Muscle of leg (tissue), 11 donors: Measurements from ENCODE around the gene TUBB. TPM values are rescaled to one million over a fixed set of nuclear protein-coding genes. Genes with fewer than 3 reads are reported as not detected.

Experiments
- DNase-seq: peaks from one replicate; pipeline ENCODE4 v3.0.0; 2013
- H3K27ac ChIP-seq: one replicate; pipeline ENCODE4 v1.5.1; 2013; ENCODE audit warnings: mild to moderate bottlenecking, low read length, control low read depth
- H3K27me3 ChIP-seq: one replicate; pipeline ENCODE4 v1.6.1; 2013; ENCODE audit warnings: low read length; ENCODE audit not compliant: control insufficient read depth, insufficient read depth
- H3K36me3 ChIP-seq: one replicate; pipeline ENCODE4 v1.6.1; 2013; ENCODE audit warnings: low read length; ENCODE audit not compliant: control insufficient read depth, insufficient read depth
- H3K4me1 ChIP-seq: one replicate; pipeline ENCODE4 v1.6.1; 2013; ENCODE audit warnings: low read length; ENCODE audit not compliant: control insufficient read depth, insufficient read depth
- H3K4me3 ChIP-seq: one replicate; pipeline ENCODE4 v1.5.1; 2013; ENCODE audit warnings: low read length, control low read depth
- H3K9me3 ChIP-seq: replicated peaks from 2 replicates; pipeline ENCODE4 v1.6.1; 2013; ENCODE audit warnings: low read depth, low read length; ENCODE audit not compliant: control insufficient read depth
- WGBS: methylation state at CpG from one replicate; pipeline ENCODE4 v1.1.5; 2013; ENCODE audit warnings: missing lambda C conversion rate; ENCODE audit not compliant: insufficient coverage; 5-methylcytosine and 5-hydroxymethylcytosine counted together
- polyA plus RNA-seq, 8 donors: library from polyadenylated mRNA; unstranded; fragments of 120-200 nt; gene quantifications; one replicate each; pipeline versions ENCODE4 v1.2.1 to v1.2.3, GENCODE V29; 2013; ENCODE audit warnings: inconsistent platforms in 1 of 8, low replicate concordance in 1 of 8; ENCODE audit not compliant: insufficient read length in 8 of 8, insufficient read depth in 1 of 8
- total RNA-seq: library from RNA; stranded (reverse); fragments of 120-200 nt; gene quantifications from one replicate; pipeline ENCODE4 v1.2.4, GENCODE V29; 2013

The TUBB gene
- total and polyA plus RNA-seq, 9 donors: 403 to 1,098 (median 965) TPM

DNA sequence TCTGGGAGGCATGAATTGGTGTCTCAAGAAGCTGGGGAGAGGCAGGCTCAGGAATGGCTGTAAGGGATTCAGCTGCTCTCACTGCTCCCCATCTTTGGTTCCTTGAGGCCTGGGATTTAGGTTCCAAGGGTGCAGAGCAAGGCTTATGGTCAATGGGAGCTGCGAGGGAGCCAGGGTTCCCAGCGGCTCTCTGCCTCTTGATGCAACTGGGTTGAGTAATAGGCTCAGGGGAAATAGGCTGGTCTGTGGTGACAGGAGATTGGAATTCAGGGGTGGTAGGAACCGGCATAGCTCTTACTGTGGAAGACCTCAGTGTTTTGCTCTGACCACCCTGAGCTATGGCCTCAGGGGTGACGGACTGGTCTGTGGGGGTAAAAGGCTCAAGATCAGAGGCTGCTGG is 16.3 kb upstream of the TUBB start:
- Histone ChIP-seq H3K27ac (no peak overlapping the region), H3K9me3 (no peaks in the 10 kb centered on the region), H3K4me1 (no peaks in the 10 kb centered on the region), H3K4me3 (no peak overlapping the region), H3K36me3 (peaks cover 66% of the 10 kb centered on the region), H3K27me3 (no peaks in the 10 kb centered on the region)
- 95% methylated on average over 3 of the region's 4 CpGs for WGBS
- DNase-seq: no peak

DNA sequence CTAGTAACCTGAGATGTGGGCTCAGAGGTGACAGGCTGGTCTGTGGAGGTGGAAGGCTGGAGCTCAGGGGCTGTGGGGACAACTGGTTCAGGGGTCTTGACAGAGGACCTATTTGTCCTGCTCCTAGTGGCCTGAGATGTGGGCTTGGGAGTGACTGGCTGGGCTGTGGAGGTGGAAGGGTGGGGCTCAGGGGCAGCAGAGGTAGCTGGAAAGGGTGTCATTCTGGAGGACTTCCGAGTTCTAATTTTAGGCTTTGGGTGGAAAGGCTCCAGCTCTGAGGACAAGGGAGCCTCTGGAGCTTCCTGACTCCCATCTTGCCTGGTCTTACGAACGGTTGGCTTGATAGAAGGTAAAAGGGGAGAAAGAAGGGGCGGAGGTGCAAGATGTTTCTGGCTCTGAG is 14.5 kb upstream of the TUBB start:
- DNase-seq: no peak
- Histone ChIP-seq H3K4me3 (no peak overlapping the region), H3K4me1 (no peaks in the 10 kb centered on the region), H3K9me3 (no peaks in the 10 kb centered on the region), H3K27ac (no peak overlapping the region), H3K27me3 (no peaks in the 10 kb centered on the region), H3K36me3 (peaks cover 69% of the 10 kb centered on the region)
- 98% methylated on average over 4 of the region's 4 CpGs for WGBS

DNA sequence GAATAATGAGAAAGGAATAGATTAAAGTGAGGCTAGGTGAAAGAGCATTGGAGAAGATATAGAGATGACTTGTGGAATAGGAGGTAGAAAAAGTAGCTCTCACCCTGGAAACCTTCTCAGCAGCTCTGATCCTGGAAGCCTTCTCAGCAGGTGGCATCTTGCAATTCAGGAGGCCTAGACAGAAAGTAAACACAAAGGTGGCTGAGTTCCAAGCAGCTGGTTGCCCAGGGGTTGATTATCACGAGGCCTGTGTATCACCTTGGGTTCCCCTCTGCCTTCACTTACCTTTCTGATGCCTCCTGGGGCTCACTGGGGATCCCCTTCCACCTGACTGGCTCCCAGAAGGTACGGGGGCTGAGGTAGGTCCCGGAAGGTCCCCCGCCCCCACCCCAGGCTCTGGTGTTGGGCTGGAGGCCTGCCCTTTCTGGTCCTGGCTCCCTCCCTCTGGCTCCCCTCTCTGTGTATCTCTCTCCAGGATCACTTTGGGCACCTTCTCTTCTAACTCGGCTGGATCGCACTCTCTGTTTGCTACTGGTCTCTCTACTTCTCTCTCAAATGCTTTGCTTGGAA is 12.8 kb upstream of the TUBB start:
- Histone ChIP-seq H3K36me3 (peaks cover 83% of the 10 kb centered on the region), H3K27me3 (no peaks in the 10 kb centered on the region), H3K4me1 (no peaks in the 10 kb centered on the region), H3K4me3 (no peak overlapping the region), H3K9me3 (no peaks in the 10 kb centered on the region), H3K27ac (no peak overlapping the region)
- WGBS: 83% methylated on average over 6 of the region's 6 CpGs
- DNase-seq: no peak

DNA sequence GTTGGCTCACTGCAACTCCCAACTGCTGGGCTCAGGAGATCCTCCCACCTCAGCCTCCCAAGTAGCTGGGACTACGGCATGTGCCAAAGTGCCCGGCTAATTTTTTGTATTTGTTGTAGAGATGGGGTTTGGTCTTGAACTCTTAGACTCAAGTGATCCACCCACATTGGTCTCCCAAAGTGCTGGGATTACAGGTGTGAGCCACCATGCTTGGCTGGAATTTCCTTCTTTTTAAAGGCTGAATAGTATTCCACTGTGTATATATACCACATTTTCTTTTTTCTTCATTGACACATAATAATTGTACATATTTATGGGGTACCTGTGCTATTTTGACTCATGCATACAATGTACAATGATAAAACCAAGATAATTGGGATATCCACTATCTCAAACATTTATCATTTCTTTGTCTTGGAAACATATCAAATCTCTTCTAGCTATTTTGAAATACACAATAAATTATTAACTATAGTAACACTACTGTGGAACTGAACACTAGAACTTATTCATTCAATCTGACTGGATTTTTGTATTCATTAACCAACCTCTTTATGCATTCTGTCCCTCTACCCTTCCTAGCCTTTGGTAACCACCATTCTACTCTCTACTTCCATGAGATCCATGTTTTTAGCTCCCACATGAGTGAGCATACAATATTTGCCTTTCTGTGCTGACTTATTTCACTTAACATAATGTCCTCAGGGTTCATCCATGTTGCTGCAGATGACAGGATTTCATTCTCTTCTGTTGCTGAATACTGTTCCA is 10.9 kb upstream of the TUBB start:
- H3K4me3 ChIP-seq: no peak overlapping the region
- no peak for DNase-seq
- no peaks in the 10 kb centered on the region for H3K27me3 ChIP-seq
- no peaks in the 10 kb centered on the region for H3K9me3 ChIP-seq
- no peaks in the 10 kb centered on the region for H3K4me1 ChIP-seq
- H3K36me3 ChIP-seq: peaks cover 83% of the 10 kb centered on the region
- WGBS: no CpG with 5 or more reads among the region's 2 CpGs
- H3K27ac ChIP-seq: no peak overlapping the region

DNA sequence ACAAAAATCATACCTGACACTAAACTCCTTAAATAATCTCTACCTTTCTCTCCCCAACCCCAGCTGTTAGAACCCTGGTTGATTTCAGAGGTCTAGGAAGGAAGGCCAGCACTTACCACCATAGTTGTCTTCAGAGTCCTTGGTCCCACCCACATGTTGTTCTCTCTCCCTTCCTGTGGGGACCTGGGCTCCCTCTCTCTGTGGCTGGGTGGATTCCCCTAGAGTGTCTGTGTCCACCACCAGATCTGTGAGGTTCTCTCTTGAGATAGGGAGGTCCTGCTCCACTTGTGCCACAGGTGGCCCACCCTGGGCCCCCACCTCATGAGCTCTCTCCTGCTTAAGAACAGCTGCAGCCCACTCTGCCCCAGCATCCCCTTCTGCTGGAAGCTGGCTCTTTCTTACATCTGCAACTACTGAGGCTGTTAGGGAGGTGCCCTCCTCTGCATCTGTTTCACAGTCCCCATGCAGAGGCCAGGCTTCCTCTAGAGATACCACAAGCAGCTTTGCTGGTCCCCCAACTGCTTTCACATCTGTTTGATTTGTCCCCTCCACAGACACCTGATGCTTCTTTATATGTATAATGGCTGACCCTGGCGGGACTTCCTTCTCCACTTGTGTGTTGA is 8.3 kb upstream of the TUBB start:
- Histone ChIP-seq H3K4me3 (no peak overlapping the region), H3K27ac (no peak overlapping the region), H3K4me1 (peaks cover 7% of the 10 kb centered on the region), H3K9me3 (no peaks in the 10 kb centered on the region), H3K27me3 (no peaks in the 10 kb centered on the region), H3K36me3 (peaks cover 74% of the 10 kb centered on the region)
- DNase-seq: no peak
- no CpG with 5 or more reads among the region's 1 CpG for WGBS

DNA sequence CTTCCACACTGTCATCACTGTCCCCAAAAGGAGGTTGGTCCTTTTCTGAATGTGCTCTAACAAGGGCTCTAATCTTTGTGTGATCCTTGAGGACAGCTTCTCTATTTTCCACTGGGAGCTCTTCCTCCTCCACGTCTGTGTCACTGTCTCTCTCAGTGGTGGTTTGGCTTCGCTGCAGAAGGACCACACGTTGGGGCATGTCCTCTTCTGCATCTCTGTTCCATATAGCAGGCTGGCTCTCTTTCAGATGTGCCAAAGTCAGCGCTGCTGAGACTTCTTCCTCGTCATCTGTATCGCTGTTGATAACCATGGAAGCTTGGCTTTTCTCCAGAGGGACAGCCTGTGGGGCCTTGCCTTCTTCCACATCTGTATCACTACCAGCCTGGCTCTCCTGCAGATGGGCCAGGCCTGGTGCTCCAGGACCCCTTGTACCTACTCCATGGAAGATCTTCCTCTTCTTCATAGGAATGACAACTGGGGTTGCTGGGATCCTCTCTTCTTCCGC is 7.7 kb upstream of the TUBB start:
- no peaks in the 10 kb centered on the region for H3K9me3 ChIP-seq
- no peak for DNase-seq
- H3K27me3 ChIP-seq: no peaks in the 10 kb centered on the region
- peaks cover 68% of the 10 kb centered on the region for H3K36me3 ChIP-seq
- H3K27ac ChIP-seq: no peak overlapping the region
- peaks cover 8% of the 10 kb centered on the region for H3K4me1 ChIP-seq
- no peak overlapping the region for H3K4me3 ChIP-seq
- WGBS: 87% methylated on average over 7 of the region's 7 CpGs

DNA sequence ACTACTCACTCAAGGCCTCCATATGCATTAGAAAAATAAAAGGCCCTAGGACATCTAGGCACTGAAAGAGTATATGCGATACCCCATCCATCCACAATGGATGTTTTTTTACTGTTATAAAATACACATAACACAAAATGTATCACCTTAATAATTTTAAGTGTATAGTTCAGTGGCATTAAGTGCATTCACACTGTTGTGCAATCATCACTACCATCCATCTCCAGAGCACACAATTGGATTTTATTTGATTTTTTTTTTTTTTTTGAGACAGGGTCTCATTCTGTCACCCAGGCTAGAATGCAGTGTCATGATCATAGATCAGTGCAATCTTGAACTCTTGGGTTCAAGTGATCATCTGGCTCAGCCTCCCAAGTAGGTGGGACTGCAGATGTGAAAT is 5.9 kb upstream of the TUBB start:
- Histone ChIP-seq H3K36me3 (peaks cover 53% of the 10 kb centered on the region), H3K27me3 (no peaks in the 10 kb centered on the region), H3K9me3 (no peaks in the 10 kb centered on the region), H3K27ac (no peak overlapping the region), H3K4me1 (peaks cover 15% of the 10 kb centered on the region), H3K4me3 (no peak overlapping the region)
- DNase-seq: no peak
- WGBS: no CpG with 5 or more reads among the region's 1 CpG

DNA sequence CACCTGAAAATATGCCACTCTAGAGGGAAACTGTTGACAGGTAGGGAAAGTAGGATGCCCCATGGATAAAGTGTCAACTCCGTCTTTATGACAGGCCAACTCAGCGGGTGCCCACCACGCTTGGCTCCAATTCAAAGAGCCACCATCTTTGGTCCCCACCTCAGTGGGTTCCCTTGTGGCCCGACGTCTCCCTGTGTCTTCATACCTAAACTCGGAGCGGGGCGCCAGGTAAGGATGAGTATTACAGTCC is 3.3 kb upstream of the TUBB start:
- Histone ChIP-seq H3K27ac (peak overlapping the region; percentile 96), H3K27me3 (no peaks in the 10 kb centered on the region), H3K9me3 (no peaks in the 10 kb centered on the region), H3K36me3 (peaks cover 36% of the 10 kb centered on the region), H3K4me1 (peaks cover 20% of the 10 kb centered on the region), H3K4me3 (peak overlapping the region; percentile 80)
- WGBS: 0% methylated on average over 8 of the region's 8 CpGs
- DNase-seq: no peak

DNA sequence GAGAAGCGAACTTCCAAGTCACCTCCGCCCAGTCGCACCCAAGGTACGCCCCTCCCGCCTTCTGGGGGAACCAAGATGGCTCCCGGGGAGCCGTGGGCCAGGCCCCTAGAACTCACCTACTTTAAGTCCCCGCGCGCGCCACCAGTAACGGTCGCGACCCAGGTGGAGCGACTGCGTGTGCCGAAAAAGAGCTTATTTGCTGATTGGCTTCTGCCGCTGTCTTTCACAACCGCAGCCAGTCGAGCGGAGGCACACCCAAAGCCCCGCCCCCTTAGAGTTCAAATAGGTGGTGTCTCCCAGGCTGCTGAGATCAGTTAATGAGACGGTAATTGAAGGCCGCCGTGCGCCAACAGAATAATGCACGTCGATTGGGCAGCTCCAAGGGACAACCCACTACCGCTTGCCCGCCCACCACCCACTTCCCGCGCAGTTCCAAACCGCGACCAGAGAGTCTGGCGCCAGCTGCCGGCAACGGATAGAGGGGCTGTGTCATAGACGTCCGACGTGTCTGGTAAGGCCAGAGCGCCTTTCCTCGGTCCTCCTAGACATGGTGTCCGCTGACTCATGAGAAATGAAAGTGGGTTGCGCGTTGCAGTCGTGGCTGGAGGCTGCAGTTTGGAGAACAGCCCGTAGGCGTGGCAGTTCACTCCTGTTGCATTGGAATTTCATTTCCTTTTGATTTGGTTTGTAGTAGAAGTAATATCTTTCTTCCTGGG is 2.9 kb upstream of the TUBB start, which contains the start of gene MDC1:
Gene MDC1, minus strand, starts transcription at position 153 of the 716 bp plus-strand sequence. CDS start 2,106 bp downstream, outside the sequence.
- WGBS: under 1% methylated on average over 37 of the region's 48 CpGs
- Histone ChIP-seq H3K4me3 (peak within 1 kb of the TSS; percentile 80), H3K4me1 (peaks cover 21% of the 10 kb centered on the region), H3K9me3 (no peaks in the 10 kb centered on the region), H3K36me3 (peaks cover 34% of the 10 kb centered on the region), H3K27me3 (no peaks in the 10 kb centered on the region), H3K27ac (peak within 1 kb of the TSS; percentile 97)
- DNase-seq: peak; percentile 100
